Measurements from ENCODE around the gene CAPN2. TPM values are rescaled to one million over a fixed set of nuclear protein-coding genes. Genes with fewer than 3 reads are reported as not detected.

The CAPN2 gene
- polyA plus RNA-seq, 1 of the 3 experiments (the other 2 are of a cell fraction) = 208 TPM

DNA sequence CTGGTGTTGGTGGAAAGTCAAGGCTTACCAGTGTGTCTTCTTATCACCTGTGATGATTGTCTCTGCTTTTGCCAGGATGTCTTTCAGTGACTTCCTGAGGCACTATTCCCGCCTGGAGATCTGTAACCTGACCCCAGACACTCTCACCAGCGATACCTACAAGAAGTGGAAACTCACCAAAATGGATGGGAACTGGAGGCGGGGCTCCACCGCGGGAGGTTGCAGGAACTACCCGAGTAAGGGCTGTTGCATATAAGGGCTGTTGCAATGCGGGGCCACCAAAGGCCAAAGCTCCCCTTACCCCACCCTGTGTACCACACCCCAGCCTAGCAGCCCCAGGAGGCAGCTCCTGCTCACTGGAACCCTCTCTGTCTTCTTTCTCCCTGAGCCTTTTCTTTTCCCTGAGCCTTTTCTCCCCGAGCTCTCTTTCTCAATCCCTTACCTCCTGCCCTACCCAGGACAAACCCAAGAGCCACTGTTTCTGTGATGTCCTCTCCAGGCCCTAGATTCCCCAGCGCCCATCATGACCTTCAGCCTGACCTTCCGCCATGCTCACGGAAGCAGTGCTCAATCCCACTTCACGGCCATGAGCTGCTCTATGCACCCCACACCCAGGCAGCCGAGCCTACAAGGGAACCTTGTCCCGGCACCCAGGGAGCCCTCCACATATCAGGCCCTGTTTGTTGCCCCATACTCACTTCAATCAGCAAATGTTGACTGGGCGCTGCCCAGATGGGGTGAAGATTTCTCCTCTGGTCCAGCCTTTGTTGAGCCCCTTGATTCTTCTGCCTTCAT is 40.6 kb downstream of the CAPN2 start:
- Histone ChIP-seq H3K4me2 (no peak overlapping the region), H3K27ac (ENCODE audit: low read depth in 2 of 2, low read length in 1 of 2) (no peak overlapping the region), H3F3A (replicated peaks; ENCODE audit: insufficient read depth) (peaks cover 6% of the 10 kb centered on the region), H3K4me3 (ENCODE audit: low read depth in 2 of 2, low read length in 1 of 2) (no peak overlapping the region), H3K9me2 (no peaks in the 10 kb centered on the region), H3K9me3 (no peaks in the 10 kb centered on the region), H4K20me1 (ENCODE audit: insufficient read depth) (no peaks in the 10 kb centered on the region), H2AFZ (ENCODE audit: low read depth) (no peak overlapping the region), H3K36me3 (replicated peaks in 1 of 2; ENCODE audit: control insufficient read depth in 1 of 2, insufficient read depth in 2 of 2, low read length in 1 of 2) (peaks cover 65 to 85% of the 10 kb centered on the region in 2 experiments), H3K4me1 (ENCODE audit: control insufficient read depth in 1 of 2, insufficient read depth in 2 of 2, low read depth in 1 of 2, low read length in 1 of 2) (peaks cover 4 to 6% of the 10 kb centered on the region in 2 experiments; a peak in 2 of 4 replicates), H3K27me3 (ENCODE audit: insufficient read depth) (no peaks in the 10 kb centered on the region), H3K9ac (no peak overlapping the region), H3K79me2 (ENCODE audit: insufficient read depth) (peaks cover 15% of the 10 kb centered on the region)
- no peak for TF ChIP-seq NRF1 (IDR thresholded peaks at IDR 0.05; ENCODE audit: low read depth, low read length)
- no peak for TF ChIP-seq SIN3A (IDR thresholded peaks at IDR 0.05; ENCODE audit: borderline replicate concordance, low read depth, low read length)
- no peak for TF ChIP-seq RCOR1 (IDR thresholded peaks at IDR 0.05; ENCODE audit: low read length)
- no peak for TF ChIP-seq FOSL2 (IDR thresholded peaks at IDR 0.05; ENCODE audit: borderline replicate concordance, low read depth)
- WGBS (ENCODE audit: low lambda C conversion rate) = 97% methylated on average over 11 of the region's 15 CpGs
- no peak for DNase-seq
- ChIA-PET CTCF (interaction anchor here (0.6 to 11.0 kb wide), 4 partner anchors 8 to 875 kb away, joined by 3 to 110 read pairs (median 4); partner anchors contain the start of gene CAPN2), POLR2A (no interaction called here)

DNA sequence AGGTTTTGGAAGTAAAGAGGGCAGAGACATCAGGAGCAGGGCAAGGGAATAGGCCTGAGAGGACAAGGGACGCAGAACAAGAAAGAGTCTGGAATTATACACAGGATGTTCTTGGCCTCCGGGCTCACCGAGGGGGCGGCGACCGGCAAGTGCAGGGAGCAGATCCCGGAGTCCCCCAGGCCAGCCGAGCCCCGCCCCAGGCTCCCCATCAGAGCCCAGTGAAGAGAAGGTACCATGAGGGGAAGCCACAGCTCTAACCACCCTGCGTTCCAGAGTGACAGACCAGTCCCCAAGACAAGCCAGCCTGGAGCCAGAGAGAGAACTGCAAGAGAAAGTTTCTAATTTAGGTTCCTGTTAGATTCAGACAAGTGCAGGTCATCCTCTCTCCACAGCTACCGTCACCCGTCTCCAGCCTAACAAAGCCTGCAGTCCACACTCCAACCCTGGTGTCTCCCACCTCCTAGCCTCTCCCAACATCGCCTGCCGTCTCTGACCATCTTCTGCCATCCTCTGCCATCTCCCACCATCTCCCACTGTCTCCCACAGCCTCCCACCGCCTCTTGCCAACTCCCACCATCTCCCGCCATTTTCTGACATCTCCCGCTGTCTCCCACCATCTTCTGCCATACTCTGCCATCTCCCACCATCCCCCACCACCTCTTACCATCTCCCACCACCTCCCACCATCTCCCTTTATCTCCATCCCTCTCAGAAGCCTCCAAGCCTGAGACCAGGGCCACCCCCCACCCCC is 42.5 kb downstream of the CAPN2 start:
- peaks cover 78 to 84% of the 10 kb centered on the region in 2 experiments for H3K36me3 ChIP-seq (replicated peaks in 1 of 2; ENCODE audit: control insufficient read depth in 1 of 2, insufficient read depth in 2 of 2, low read length in 1 of 2)
- TF ChIP-seq TCF12 (IDR thresholded peaks at IDR 0.05) (no peak), CHD2 (IDR thresholded peaks at IDR 0.05; ENCODE audit: low read length, partially characterized antibody) (no peak), RAD21 (IDR thresholded peaks at IDR 0.05; ENCODE audit: low read length) (no peak), SIN3A (IDR thresholded peaks at IDR 0.05; ENCODE audit: borderline replicate concordance, low read depth, low read length) (no peak), RCOR1 (IDR thresholded peaks at IDR 0.05; ENCODE audit: low read length) (no peak), ELF1 (IDR thresholded peaks at IDR 0.05) (no peak), FOXJ3 (CRISPR knock-in tag; IDR thresholded peaks at IDR 0.05) (no peak), SMC3 (IDR thresholded peaks at IDR 0.05; ENCODE audit: low read depth, low read length) (no peak), FOXM1 (IDR thresholded peaks at IDR 0.05; ENCODE audit: low read depth) (no peak)
- TF ChIP-seq, protein P1, sequence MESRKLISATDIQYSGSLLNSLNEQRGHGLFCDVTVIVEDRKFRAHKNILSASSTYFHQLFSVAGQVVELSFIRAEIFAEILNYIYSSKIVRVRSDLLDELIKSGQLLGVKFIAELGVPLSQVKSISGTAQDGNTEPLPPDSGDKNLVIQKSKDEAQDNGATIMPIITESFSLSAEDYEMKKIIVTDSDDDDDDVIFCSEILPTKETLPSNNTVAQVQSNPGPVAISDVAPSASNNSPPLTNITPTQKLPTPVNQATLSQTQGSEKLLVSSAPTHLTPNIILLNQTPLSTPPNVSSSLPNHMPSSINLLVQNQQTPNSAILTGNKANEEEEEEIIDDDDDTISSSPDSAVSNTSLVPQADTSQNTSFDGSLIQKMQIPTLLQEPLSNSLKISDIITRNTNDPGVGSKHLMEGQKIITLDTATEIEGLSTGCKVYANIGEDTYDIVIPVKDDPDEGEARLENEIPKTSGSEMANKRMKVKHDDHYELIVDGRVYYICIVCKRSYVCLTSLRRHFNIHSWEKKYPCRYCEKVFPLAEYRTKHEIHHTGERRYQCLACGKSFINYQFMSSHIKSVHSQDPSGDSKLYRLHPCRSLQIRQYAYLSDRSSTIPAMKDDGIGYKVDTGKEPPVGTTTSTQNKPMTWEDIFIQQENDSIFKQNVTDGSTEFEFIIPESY (IDR thresholded peaks at IDR 0.05; ENCODE audit: borderline replicate concordance, low read depth) = no peak
- H3K79me2 ChIP-seq (ENCODE audit: insufficient read depth) = peaks cover 3% of the 10 kb centered on the region; the same call in 1 of the 2 replicates
- no peaks in the 10 kb centered on the region for H3K4me1 ChIP-seq (ENCODE audit: control insufficient read depth in 1 of 2, insufficient read depth in 2 of 2, low read depth in 1 of 2, low read length in 1 of 2)
- no peak for DNase-seq
- no peak overlapping the region for H2AFZ ChIP-seq (ENCODE audit: low read depth)
- no peaks in the 10 kb centered on the region for H3K9me2 ChIP-seq
- no peak overlapping the region for H3K4me2 ChIP-seq
- H3K27ac ChIP-seq (ENCODE audit: low read depth in 2 of 2, low read length in 1 of 2) = no peak overlapping the region
- H3K9me3 ChIP-seq = no peaks in the 10 kb centered on the region
- no peak overlapping the region for H3K9ac ChIP-seq
- H4K20me1 ChIP-seq (ENCODE audit: insufficient read depth) = no peaks in the 10 kb centered on the region
- H3F3A ChIP-seq (replicated peaks; ENCODE audit: insufficient read depth) = peaks cover 3% of the 10 kb centered on the region
- no peak overlapping the region for H3K4me3 ChIP-seq (ENCODE audit: low read depth in 2 of 2, low read length in 1 of 2)
- H3K27me3 ChIP-seq (ENCODE audit: insufficient read depth) = no peaks in the 10 kb centered on the region
- WGBS (ENCODE audit: low lambda C conversion rate) = 94% methylated on average over 14 of the region's 17 CpGs
- POLR2A ChIA-PET = no interaction called here
- CTCF ChIA-PET = no interaction called here
